ENCODE measurements around the gene TSPAN6. TPM values are rescaled to one million over a fixed set of nuclear protein-coding genes. Genes with fewer than 3 reads are reported as not detected.

Gene TSPAN6
- polyA plus RNA-seq (ENCODE audit: insufficient read length in 3 of 3) = 100 to 1,000 TPM; 149 to 158 (median 150) TPM
- long read RNA-seq, donor 1, transcript TSPAN6-201 (8 exons, 2,206 nt) = major isoform, 106 of 117 reads
- long read RNA-seq, donor 1, partial matches to known transcripts = 11 of 117 reads
- long read RNA-seq, donor 1, other reads (novel, unspliced or antisense) = 0 of 117 reads
- long read RNA-seq, donor 2, transcript TSPAN6-201 (8 exons, 2,206 nt) = major isoform, 132 of 148 reads
- long read RNA-seq, donor 2, partial matches to known transcripts = 16 of 148 reads
- long read RNA-seq, donor 2, other reads (novel, unspliced or antisense) = 0 of 148 reads
- long read RNA-seq, donor 3, transcript TSPAN6-201 (8 exons, 2,206 nt) = major isoform, 81 of 124 reads
- long read RNA-seq, donor 3, partial matches to known transcripts = 38 of 124 reads
- long read RNA-seq, donor 3, other reads (novel, unspliced or antisense) = 5 of 124 reads
- long read RNA-seq, donor 4, transcript TSPAN6-201 (8 exons, 2,206 nt) = major isoform, 140 of 148 reads
- long read RNA-seq, donor 4, partial matches to known transcripts = 7 of 148 reads
- long read RNA-seq, donor 4, other reads (novel, unspliced or antisense) = 0 of 148 reads
- long read RNA-seq, donor 5, transcript TSPAN6-201 (8 exons, 2,206 nt) = major isoform, 51 of 56 reads
- long read RNA-seq, donor 5, partial matches to known transcripts = 5 of 56 reads
- long read RNA-seq, donor 5, other reads (novel, unspliced or antisense) = 0 of 56 reads
- long read RNA-seq, donor 6, transcript TSPAN6-201 (8 exons, 2,206 nt) = major isoform, 123 of 123 reads
- long read RNA-seq, donor 6, partial matches to known transcripts = 0 of 123 reads
- long read RNA-seq, donor 6, other reads (novel, unspliced or antisense) = 0 of 123 reads
- long read RNA-seq, donor 7, transcript TSPAN6-201 (8 exons, 2,206 nt) = major isoform, 111 of 121 reads
- long read RNA-seq, donor 7, partial matches to known transcripts = 5 of 121 reads
- long read RNA-seq, donor 7, other reads (novel, unspliced or antisense) = 5 of 121 reads
- long read RNA-seq, donor 8, transcript TSPAN6-201 (8 exons, 2,206 nt) = major isoform, 25 of 25 reads
- long read RNA-seq, donor 8, partial matches to known transcripts = 0 of 25 reads
- long read RNA-seq, donor 8, other reads (novel, unspliced or antisense) = 0 of 25 reads
- long read RNA-seq, donor 9, transcript TSPAN6-201 (8 exons, 2,206 nt) = major isoform, 112 of 122 reads
- long read RNA-seq, donor 9, partial matches to known transcripts = 5 of 122 reads
- long read RNA-seq, donor 9, other reads (novel, unspliced or antisense) = 5 of 122 reads
- long read RNA-seq, donor 10, transcript TSPAN6-201 (8 exons, 2,206 nt) = major isoform, 78 of 89 reads
- long read RNA-seq, donor 10, partial matches to known transcripts = 5 of 89 reads
- long read RNA-seq, donor 10, other reads (novel, unspliced or antisense) = 6 of 89 reads
- long read RNA-seq, donor 11, transcript TSPAN6-201 (8 exons, 2,206 nt) = major isoform, 54 of 54 reads
- long read RNA-seq, donor 11, partial matches to known transcripts = 0 of 54 reads
- long read RNA-seq, donor 11, other reads (novel, unspliced or antisense) = 0 of 54 reads
- long read RNA-seq, donor 12, transcript TSPAN6-201 (8 exons, 2,206 nt) = major isoform, 147 of 201 reads
- long read RNA-seq, donor 12, partial matches to known transcripts = 41 of 201 reads
- long read RNA-seq, donor 12, other reads (novel, unspliced or antisense) = 13 of 201 reads
- long read RNA-seq, donor 13, transcript TSPAN6-201 (8 exons, 2,206 nt) = major isoform, 41 of 41 reads
- long read RNA-seq, donor 13, partial matches to known transcripts = 0 of 41 reads
- long read RNA-seq, donor 13, other reads (novel, unspliced or antisense) = 0 of 41 reads
- long read RNA-seq, donor 14, transcript TSPAN6-201 (8 exons, 2,206 nt) = major isoform, 119 of 193 reads
- long read RNA-seq, donor 14, partial matches to known transcripts = 69 of 193 reads
- long read RNA-seq, donor 14, other reads (novel, unspliced or antisense) = 5 of 193 reads
- long read RNA-seq, donor 15, transcript TSPAN6-201 (8 exons, 2,206 nt) = major isoform, 128 of 135 reads
- long read RNA-seq, donor 15, partial matches to known transcripts = 0 of 135 reads
- long read RNA-seq, donor 15, other reads (novel, unspliced or antisense) = 7 of 135 reads
- long read RNA-seq, donor 16, transcript TSPAN6-201 (8 exons, 2,206 nt) = major isoform, 112 of 127 reads
- long read RNA-seq, donor 16, partial matches to known transcripts = 0 of 127 reads
- long read RNA-seq, donor 16, other reads (novel, unspliced or antisense) = 15 of 127 reads

- DNase-seq = peak; percentile 90
These were observed at the start of gene TSPAN6 for GRCh38 chrX:100636321-100636991. TSPAN6 (minus strand) TSS chrX:100636806; CDS start chrX:100636694, 112 bp downstream.

- no peak for DNase-seq
These were observed 49.3 kb upstream of the TSPAN6 start for GRCh38 chrX:100685997-100686305.

- DNase-seq = peak; percentile 68
These were observed 48.8 kb upstream of the TSPAN6 start for GRCh38 chrX:100685284-100685996.

GRCh38 chrX:100682939-100683338, 46.3 kb upstream of the TSPAN6 start:
- no peak for DNase-seq

GRCh38 chrX:100681599-100681998, 45.0 kb upstream of the TSPAN6 start:
- DNase-seq = no peak

- no peak for DNase-seq
These were observed 44.1 kb upstream of the TSPAN6 start for GRCh38 chrX:100680756-100681155.

GRCh38 chrX:100677611-100678181, 41.1 kb upstream of the TSPAN6 start:
- no peak for DNase-seq

GRCh38 chrX:100674705-100675104, 38.1 kb upstream of the TSPAN6 start:
- DNase-seq = no peak

- no peak for DNase-seq
These were observed 36.9 kb upstream of the TSPAN6 start for GRCh38 chrX:100673397-100673953.

- DNase-seq = no peak
These were observed 36.4 kb upstream of the TSPAN6 start for GRCh38 chrX:100672966-100673365.

GRCh38 chrX:100663642-100664041, 27.0 kb upstream of the TSPAN6 start:
- no peak for DNase-seq

- DNase-seq = no peak
These were observed 26.2 kb upstream of the TSPAN6 start for GRCh38 chrX:100662796-100663195.

- DNase-seq = no peak
These were observed 25.6 kb upstream of the TSPAN6 start for GRCh38 chrX:100662170-100662569.

GRCh38 chrX:100659431-100660137, 23.0 kb upstream of the TSPAN6 start:
- no peak for DNase-seq

GRCh38 chrX:100658941-100659381, 22.4 kb upstream of the TSPAN6 start:
- DNase-seq = no peak

GRCh38 chrX:100654261-100654660, 17.7 kb upstream of the TSPAN6 start:
- DNase-seq = no peak

GRCh38 chrX:100652266-100652665, 15.7 kb upstream of the TSPAN6 start:
- no peak for DNase-seq
